HepG2 (cell line): ENCODE measurements around the gene TSGA10IP. TPM values are rescaled to one million over a fixed set of nuclear protein-coding genes. Genes with fewer than 3 reads are reported as not detected.

Source experiments
- AKAP8 ChIP-seq: sonication (generic); formaldehyde crosslinking; IDR thresholded peaks from 2 replicates; pipeline ENCODE4 v1.5.1; 2020; ENCODE audit warnings: mild to moderate bottlenecking, missing genetic modification reagents
- ARID2 ChIP-seq: sonication (generic); formaldehyde crosslinking; IDR thresholded peaks from 2 replicates; pipeline ENCODE4 v1.8.1; 2022; ENCODE audit warnings: mild to moderate bottlenecking, missing genetic modification reagents, borderline replicate concordance
- DNMT1 ChIP-seq: sonication (generic); formaldehyde crosslinking; IDR thresholded peaks from 2 replicates; pipeline ENCODE4 v1.5.1; 2020; ENCODE audit warnings: mild to moderate bottlenecking, missing genetic modification reagents
- ELF3 ChIP-seq: IDR thresholded peaks from 2 replicates; pipeline ENCODE4 v1.6.1; 2016; ENCODE audit warnings: missing genetic modification reagents, missing compliant biosample characterization
- ELF4 ChIP-seq: sonication (generic); formaldehyde crosslinking; IDR thresholded peaks from 2 replicates; pipeline ENCODE4 v1.5.0; 2020; ENCODE audit warnings: missing genetic modification reagents, mild to moderate bottlenecking, moderate library complexity, borderline replicate concordance
- SALL2 ChIP-seq: sonication (generic); formaldehyde crosslinking; IDR thresholded peaks from 2 replicates; pipeline ENCODE4 v1.8.1; 2023; ENCODE audit warnings: mild to moderate bottlenecking, missing genetic modification reagents, inconsistent platforms
- SAP130 ChIP-seq: IDR thresholded peaks from 2 replicates; pipeline ENCODE4 v1.6.1; 2016; ENCODE audit warnings: low read depth
- SATB2 ChIP-seq: sonication (generic); formaldehyde crosslinking; IDR thresholded peaks from 2 replicates; pipeline ENCODE4 v1.5.0; 2020; ENCODE audit warnings: missing genetic modification reagents
- ZBTB7B ChIP-seq: sonication (generic); formaldehyde crosslinking; IDR thresholded peaks from 2 replicates; pipeline ENCODE4 v1.4.0; 2020; ENCODE audit warnings: missing genetic modification reagents
- ZNF572 ChIP-seq: sonication (generic); formaldehyde crosslinking; IDR thresholded peaks from 2 replicates; pipeline ENCODE4 v1.5.1; 2020; ENCODE audit warnings: mild to moderate bottlenecking, missing genetic modification reagents
- ZNF724P ChIP-seq: sonication (generic); formaldehyde crosslinking; IDR thresholded peaks from 2 replicates; pipeline ENCODE4 v1.8.0; 2022; ENCODE audit warnings: missing genetic modification reagents, borderline replicate concordance
- ZNF775 ChIP-seq: sonication (generic); formaldehyde crosslinking; IDR thresholded peaks from 2 replicates; pipeline ENCODE4 v1.4.0; 2020; ENCODE audit warnings: missing genetic modification reagents, mild to moderate bottlenecking, moderate library complexity, borderline replicate concordance
- ZNF839 ChIP-seq: sonication (generic); formaldehyde crosslinking; IDR thresholded peaks from 2 replicates; pipeline ENCODE4 v1.4.0; 2020; ENCODE audit warnings: missing genetic modification reagents, mild to moderate bottlenecking, borderline replicate concordance
- polyA plus RNA-seq, 8 experiments: library from polyadenylated mRNA; depleted of rRNA in 3 of 8; stranded (reverse) in 7 of 8; unstranded in 1 of 8; fragments of >200 nt; fragmentation: Illumina TruSeq in 4 of 8; extraction: Trizol in 4 of 8; gene quantifications; 2 replicates each; pipeline versions ENCODE4 v1.2.1 to v1.2.3, GENCODE V29; 2011 to 2016; ENCODE audit warnings: low read depth in 4 of 8, missing spikeins in 1 of 8, mixed read lengths in 1 of 8; ENCODE audit not compliant: insufficient read depth in 1 of 8
- total RNA-seq, 5 experiments: library from RNA; depleted of rRNA; stranded (reverse); fragments of >200 nt; fragmentation: Illumina TruSeq; extraction: Trizol; gene quantifications; 2 replicates each; pipeline ENCODE4 v1.2.3, GENCODE V29; 2016; ENCODE audit warnings: low read depth in 1 of 5
- TF ChIP-seq, protein P1 (sequence below): sonication (generic); formaldehyde crosslinking; IDR thresholded peaks from 2 replicates; pipeline ENCODE4 v1.5.1; 2020; ENCODE audit warnings: missing genetic modification reagents, mild to moderate bottlenecking, borderline replicate concordance
- TF ChIP-seq, protein P2 (sequence below): sonication (generic); formaldehyde crosslinking; IDR thresholded peaks from 2 replicates; pipeline ENCODE4 v1.4.0; 2020; ENCODE audit warnings: missing genetic modification reagents, borderline replicate concordance

TSGA10IP gene
- total and polyA plus RNA-seq, 2 of the 13 experiments (the other 11 are each of a cell fraction or from before 2014, with no cell fraction given) = not detected

DNA sequence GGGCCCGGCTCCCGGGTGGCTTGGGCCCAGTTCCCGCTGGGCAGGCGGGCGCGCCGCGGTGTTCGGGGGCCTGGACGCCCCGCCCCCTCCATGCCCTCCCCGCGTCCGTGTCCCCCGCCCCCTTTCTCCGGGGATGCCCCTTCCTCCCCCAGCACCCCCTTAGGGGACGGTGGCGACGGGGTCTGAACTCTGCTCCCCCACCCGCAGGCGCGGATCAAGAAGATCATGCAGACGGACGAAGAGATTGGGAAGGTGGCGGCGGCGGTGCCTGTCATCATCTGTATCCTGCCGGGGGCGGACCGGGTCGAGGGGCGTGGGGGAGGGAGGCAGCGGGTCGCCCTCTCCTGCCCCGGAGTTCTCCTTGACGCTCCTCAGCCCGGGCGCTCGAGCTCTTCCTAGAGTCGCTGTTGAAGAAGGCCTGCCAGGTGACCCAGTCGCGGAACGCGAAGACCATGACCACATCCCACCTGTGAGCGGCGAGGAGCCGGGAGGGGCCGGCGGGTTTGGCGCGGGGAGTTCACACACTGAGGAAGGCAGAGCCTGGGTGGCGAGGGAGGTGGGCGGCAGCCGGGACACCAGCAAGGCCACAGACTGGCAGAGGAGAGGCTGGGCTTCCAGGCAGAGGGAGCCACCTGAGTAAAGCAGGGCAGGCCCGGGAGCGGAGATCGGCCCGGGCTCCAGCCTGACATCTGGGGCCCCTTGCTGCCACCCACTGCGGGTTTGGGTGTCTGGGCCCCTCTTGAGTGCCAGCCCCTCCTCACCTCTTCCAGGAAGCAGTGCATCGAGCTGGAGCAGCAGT, 25.5 kb upstream of the TSGA10IP start (continued):
- TF ChIP-seq, protein P1, sequence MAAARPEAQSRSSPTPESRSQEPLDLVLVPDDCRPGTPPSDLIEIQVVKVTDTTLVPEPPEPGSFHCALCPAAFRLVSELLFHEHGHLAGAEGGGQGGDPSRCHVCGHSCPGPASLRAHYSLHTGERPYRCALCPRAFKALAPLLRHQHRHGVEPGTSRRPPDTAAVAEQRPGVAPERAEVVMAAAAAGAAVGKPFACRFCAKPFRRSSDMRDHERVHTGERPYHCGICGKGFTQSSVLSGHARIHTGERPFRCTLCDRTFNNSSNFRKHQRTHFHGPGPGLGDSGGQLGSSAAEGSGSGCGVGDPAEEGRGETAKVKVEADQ (CRISPR knock-in tag) = peak; percentile 16; the same call in 1 of the 2 replicates
- TF ChIP-seq ZBTB7B (CRISPR knock-in tag) (0 out of 2 replicates have a peak, but pooled peaks have one; percentile 14), ELF4 (CRISPR knock-in tag) (no peak), ELF3 (CRISPR knock-in tag) (no peak; the same call in 1 of the 2 replicates), SAP130 (CRISPR knock-in tag) (peak; percentile 9), AKAP8 (no peak), ZNF775 (CRISPR knock-in tag) (no peak), ZNF724P (CRISPR knock-in tag) (no peak), SALL2 (no peak), ARID2 (CRISPR knock-in tag) (no peak), ZNF839 (CRISPR knock-in tag) (no peak), SATB2 (CRISPR knock-in tag) (no peak), ZNF572 (no peak), DNMT1 (CRISPR knock-in tag) (no peak)
- TF ChIP-seq, protein P2, sequence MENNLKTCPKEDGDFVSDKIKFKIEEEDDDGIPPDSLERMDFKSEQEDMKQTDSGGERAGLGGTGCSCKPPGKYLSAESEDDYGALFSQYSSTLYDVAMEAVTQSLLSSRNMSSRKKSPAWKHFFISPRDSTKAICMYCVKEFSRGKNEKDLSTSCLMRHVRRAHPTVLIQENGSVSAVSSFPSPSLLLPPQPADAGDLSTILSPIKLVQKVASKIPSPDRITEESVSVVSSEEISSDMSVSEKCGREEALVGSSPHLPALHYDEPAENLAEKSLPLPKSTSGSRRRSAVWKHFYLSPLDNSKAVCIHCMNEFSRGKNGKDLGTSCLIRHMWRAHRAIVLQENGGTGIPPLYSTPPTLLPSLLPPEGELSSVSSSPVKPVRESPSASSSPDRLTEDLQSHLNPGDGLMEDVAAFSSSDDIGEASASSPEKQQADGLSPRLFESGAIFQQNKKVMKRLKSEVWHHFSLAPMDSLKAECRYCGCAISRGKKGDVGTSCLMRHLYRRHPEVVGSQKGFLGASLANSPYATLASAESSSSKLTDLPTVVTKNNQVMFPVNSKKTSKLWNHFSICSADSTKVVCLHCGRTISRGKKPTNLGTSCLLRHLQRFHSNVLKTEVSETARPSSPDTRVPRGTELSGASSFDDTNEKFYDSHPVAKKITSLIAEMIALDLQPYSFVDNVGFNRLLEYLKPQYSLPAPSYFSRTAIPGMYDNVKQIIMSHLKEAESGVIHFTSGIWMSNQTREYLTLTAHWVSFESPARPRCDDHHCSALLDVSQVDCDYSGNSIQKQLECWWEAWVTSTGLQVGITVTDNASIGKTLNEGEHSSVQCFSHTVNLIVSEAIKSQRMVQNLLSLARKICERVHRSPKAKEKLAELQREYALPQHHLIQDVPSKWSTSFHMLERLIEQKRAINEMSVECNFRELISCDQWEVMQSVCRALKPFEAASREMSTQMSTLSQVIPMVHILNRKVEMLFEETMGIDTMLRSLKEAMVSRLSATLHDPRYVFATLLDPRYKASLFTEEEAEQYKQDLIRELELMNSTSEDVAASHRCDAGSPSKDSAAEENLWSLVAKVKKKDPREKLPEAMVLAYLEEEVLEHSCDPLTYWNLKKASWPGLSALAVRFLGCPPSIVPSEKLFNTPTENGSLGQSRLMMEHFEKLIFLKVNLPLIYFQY (CRISPR knock-in tag) = no peak
